ENCODE measurements around the gene DCLK1. TPM values are rescaled to one million over a fixed set of nuclear protein-coding genes. Genes with fewer than 3 reads are reported as not detected.

Gene DCLK1
- total and polyA plus RNA-seq, 9 donors = 3.3 to 37.0 (median 20.7) TPM

- no peaks in the 10 kb centered on the region for H3K9me3 ChIP-seq
- intact Hi-C loops (cut with DNase I) = no loop called here
- WGBS, 3 donors = 91 to 95% (median 92%) methylated on average over 5 of the region's 5 CpGs
- H3K36me3 ChIP-seq = no peaks in the 10 kb centered on the region
- no peaks in the 10 kb centered on the region for H3K4me1 ChIP-seq (ENCODE audit: insufficient read depth)
- H3K27me3 ChIP-seq = no peaks in the 10 kb centered on the region
- TF ChIP-seq POLR2A (IDR thresholded peaks at IDR 0.05) (no peak), EP300 (IDR thresholded peaks at IDR 0.05) (no peak), CTCF (IDR thresholded peaks at IDR 0.05) (no peak)
- no peak overlapping the region for H3K27ac ChIP-seq
- no peak for DNase-seq
- no peak overlapping the region for H3K4me3 ChIP-seq
Measured at GRCh38 chr13:36088463-36088862, 42.7 kb downstream of the DCLK1 start.

DNA sequence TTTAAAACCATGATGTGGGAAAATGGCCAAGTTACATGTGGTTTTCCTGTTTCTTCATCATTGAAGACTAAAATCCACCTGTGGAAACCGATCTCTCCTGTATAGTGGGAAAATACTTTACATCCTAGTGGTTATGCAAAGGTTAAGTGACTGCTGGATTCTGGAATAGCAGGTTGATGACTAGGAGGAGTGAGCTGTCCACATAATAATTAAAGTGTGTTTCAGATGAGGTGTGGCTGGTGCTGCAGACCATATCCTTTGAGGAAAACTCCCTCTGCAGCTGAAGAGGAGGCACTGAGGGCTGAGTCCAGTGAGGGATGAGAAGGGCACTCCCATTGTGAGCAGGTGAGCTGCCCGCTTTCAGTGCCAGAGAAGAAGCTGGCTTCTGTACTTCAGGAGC is 43.2 kb downstream of the DCLK1 start:
- TF ChIP-seq CTCF (IDR thresholded peaks at IDR 0.05) (no peak), POLR2A (IDR thresholded peaks at IDR 0.05) (no peak), EP300 (IDR thresholded peaks at IDR 0.05) (no peak)
- no peaks in the 10 kb centered on the region for H3K36me3 ChIP-seq
- DNase-seq = no peak
- H3K4me1 ChIP-seq (ENCODE audit: insufficient read depth) = no peaks in the 10 kb centered on the region
- no peaks in the 10 kb centered on the region for H3K27me3 ChIP-seq
- no peak overlapping the region for H3K27ac ChIP-seq
- H3K4me3 ChIP-seq = no peak overlapping the region
- intact Hi-C loops (cut with DNase I) = no loop called here
- WGBS, 3 donors = 91 to 95% (median 91%) methylated on average over 2 of the region's 2 CpGs
- no peaks in the 10 kb centered on the region for H3K9me3 ChIP-seq

DNA sequence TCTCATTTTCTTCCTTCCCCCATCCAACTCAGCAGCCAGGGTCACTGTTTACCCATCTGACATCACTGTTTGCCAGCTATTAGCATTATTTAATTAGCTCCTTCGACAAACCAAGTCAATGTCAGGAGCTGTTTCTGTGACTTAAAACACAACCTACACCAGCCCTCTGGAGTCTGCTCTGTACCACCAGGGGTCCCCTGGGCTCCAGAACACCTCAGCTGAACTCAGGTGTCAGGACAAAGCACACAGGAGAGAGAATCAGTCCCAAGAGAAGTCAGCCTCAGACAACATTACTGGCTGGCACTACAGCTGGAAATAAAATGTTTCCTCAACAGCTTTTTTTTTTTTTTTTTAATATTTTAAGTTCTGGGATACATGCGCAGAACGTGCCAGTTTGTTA is 45.1 kb downstream of the DCLK1 start:
- no peak for TF ChIP-seq EP300 (IDR thresholded peaks at IDR 0.05)
- no peak for TF ChIP-seq CTCF (IDR thresholded peaks at IDR 0.05)
- no peak for TF ChIP-seq POLR2A (IDR thresholded peaks at IDR 0.05)
- 75 to 81% (median 77%) methylated on average over 3 of the region's 3 CpGs for WGBS, 3 donors

DNA sequence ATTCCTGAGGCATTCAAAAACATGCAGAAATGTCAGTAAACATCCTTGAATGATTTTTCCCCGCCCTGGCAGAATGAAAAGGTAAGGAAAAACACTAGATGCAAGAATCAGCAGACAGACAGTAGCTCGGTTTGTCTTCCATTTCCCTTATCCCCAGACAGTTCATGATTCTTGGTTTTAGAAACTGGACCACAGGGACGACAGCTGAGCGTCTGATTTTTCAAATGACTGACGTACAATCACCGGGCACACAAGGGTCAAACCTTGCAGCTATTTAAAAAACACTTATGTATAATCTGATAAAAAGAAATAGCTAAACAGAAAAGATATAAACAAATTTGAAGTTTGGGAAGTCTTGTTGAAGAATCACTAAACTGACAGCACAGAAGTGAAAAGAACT is 47.1 kb downstream of the DCLK1 start:
- Histone ChIP-seq H3K4me3 (no peak overlapping the region), H3K4me1 (ENCODE audit: insufficient read depth) (no peaks in the 10 kb centered on the region), H3K36me3 (no peaks in the 10 kb centered on the region), H3K9me3 (no peaks in the 10 kb centered on the region), H3K27ac (no peak overlapping the region), H3K27me3 (no peaks in the 10 kb centered on the region)
- 72 to 92% (median 80%) methylated on average over 6 of the region's 6 CpGs for WGBS, 3 donors
- intact Hi-C loops (cut with DNase I) = no loop called here
- no peak for TF ChIP-seq EP300 (IDR thresholded peaks at IDR 0.05)
- no peak for TF ChIP-seq POLR2A (IDR thresholded peaks at IDR 0.05)
- no peak for TF ChIP-seq CTCF (IDR thresholded peaks at IDR 0.05)
- DNase-seq = no peak

More for the DNA sequence above, 45.1 kb downstream of the DCLK1 start:
- H3K36me3 ChIP-seq = no peaks in the 10 kb centered on the region
- H3K27me3 ChIP-seq = no peaks in the 10 kb centered on the region
- no peaks in the 10 kb centered on the region for H3K4me1 ChIP-seq (ENCODE audit: insufficient read depth)
- no peak overlapping the region for H3K27ac ChIP-seq
- intact Hi-C loops (cut with DNase I) = no loop called here
- H3K9me3 ChIP-seq = no peaks in the 10 kb centered on the region
- no peak overlapping the region for H3K4me3 ChIP-seq
- no peak for DNase-seq

DNA sequence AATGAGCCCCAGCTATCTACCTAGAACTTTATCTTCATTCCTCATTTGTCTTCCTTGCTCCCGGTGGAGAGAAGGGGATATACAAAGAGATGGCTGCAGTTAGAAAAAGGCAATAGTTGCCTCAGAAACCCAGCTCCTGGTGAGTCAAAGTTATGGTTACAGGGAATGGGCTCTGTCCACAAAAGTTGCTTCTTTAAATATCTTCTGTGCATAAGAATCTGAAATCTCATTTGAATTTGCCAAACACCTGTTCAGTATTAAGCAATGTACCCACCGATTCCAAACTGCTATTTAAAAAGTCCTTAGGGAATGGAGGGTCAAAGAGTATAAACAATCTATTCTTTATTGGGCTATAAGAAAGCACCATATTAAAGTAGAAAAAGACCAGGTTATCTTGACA is 48.4 kb downstream of the DCLK1 start:
- H3K4me1 ChIP-seq (ENCODE audit: insufficient read depth) = no peaks in the 10 kb centered on the region
- H3K36me3 ChIP-seq = no peaks in the 10 kb centered on the region
- no peak for DNase-seq
- WGBS, 3 donors = 49 to 69% (median 68%) methylated on average over 2 of the region's 2 CpGs
- H3K4me3 ChIP-seq = no peak overlapping the region
- no peak overlapping the region for H3K27ac ChIP-seq
- intact Hi-C loops (cut with DNase I) = no loop called here
- no peak for TF ChIP-seq EP300 (IDR thresholded peaks at IDR 0.05)
- no peak for TF ChIP-seq CTCF (IDR thresholded peaks at IDR 0.05)
- no peak for TF ChIP-seq POLR2A (IDR thresholded peaks at IDR 0.05)
- H3K9me3 ChIP-seq = no peaks in the 10 kb centered on the region
- no peaks in the 10 kb centered on the region for H3K27me3 ChIP-seq
